ENCODE data around the gene RANBP3.

The RANBP3 gene

DNA sequence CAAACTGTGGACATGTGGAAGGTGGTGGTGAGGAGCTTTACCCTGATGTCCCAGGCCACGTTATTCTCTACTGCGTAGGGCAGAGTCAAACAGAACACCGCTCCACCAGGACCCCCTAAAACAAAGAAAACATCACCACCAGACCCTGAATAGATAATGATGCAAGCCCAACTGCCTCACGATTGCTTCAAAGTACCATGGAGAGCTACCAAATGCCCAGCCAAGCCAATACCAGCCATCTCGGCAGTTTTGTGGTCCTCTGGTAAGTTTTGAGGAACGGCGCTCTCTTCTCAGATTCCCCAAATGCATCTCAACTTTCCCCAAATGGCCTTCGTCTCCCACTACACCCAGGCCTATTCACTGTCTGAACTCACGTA is 5.6 kb downstream of the RANBP3 start (continued):
- no peak for TF ChIP-seq ZNF292 (tag by site-specific recombination; IDR thresholded peaks at IDR 0.05; ENCODE audit: borderline replicate concordance, low read depth)

DNA sequence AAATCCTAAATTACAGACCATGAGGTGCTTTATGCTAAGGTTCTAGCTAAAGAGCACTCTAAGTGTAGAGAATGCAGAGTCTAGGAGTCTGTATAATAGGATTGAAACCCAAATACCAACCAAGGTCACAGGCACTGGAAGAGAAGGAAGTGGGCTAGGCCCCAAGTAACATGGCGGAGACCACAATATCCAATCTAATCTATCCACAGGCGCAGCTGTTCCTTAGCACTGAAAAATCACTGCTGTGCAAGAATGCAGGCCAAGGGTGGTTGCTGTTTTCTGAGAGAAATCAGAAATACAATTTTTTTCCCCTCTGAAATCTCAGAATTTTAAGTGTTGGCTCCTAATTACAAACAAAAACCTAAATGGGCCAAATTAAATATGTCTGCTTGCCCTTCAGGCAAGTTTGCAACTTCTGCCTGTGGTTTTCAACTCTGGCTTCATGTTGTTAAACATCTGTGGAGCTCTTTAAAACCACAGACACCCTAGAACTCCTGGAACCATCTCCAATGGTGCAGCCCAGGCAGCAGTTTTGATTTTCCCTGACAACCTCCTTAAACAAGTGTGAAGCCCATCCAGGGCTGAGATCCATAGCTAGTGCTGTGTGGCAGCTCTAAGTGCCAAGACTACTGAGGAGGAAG is 6.1 kb downstream of the RANBP3 start:
- TF ChIP-seq ZNF549 (tag by site-specific recombination; IDR thresholded peaks at IDR 0.05) (no peak), IKZF3 (tag by site-specific recombination; IDR thresholded peaks at IDR 0.05) (no peak), ZNF184 (tag by site-specific recombination; IDR thresholded peaks at IDR 0.05) (no peak), ZNF76 (tag by site-specific recombination; IDR thresholded peaks at IDR 0.05; ENCODE audit: borderline replicate concordance, low read depth) (no peak), ZNF214 (tag by site-specific recombination; IDR thresholded peaks at IDR 0.05; ENCODE audit: borderline replicate concordance) (no peak), ZNF843 (tag by site-specific recombination; IDR thresholded peaks at IDR 0.05) (no peak), ZFP37 (tag by site-specific recombination; IDR thresholded peaks at IDR 0.05) (no peak), GLI2 (tag by site-specific recombination; IDR thresholded peaks at IDR 0.05; ENCODE audit: borderline replicate concordance, low read depth) (no peak), MEIS1 (CRISPR knock-in tag; IDR thresholded peaks at IDR 0.05; ENCODE audit: borderline replicate concordance) (no peak), ZBTB48 (tag by site-specific recombination; IDR thresholded peaks at IDR 0.05) (no peak), ZNF555 (tag by site-specific recombination; conservative IDR thresholded peaks at IDR 0.05) (no peak), GLIS2 (tag by site-specific recombination; IDR thresholded peaks at IDR 0.05) (no peak), ZNF610 (tag by site-specific recombination; IDR thresholded peaks at IDR 0.05; ENCODE audit: borderline replicate concordance) (no peak), ZNF660 (tag by site-specific recombination; IDR thresholded peaks at IDR 0.05) (no peak), ZBTB8A (tag by site-specific recombination; IDR thresholded peaks at IDR 0.05) (no peak), GLIS1 (tag by site-specific recombination; IDR thresholded peaks at IDR 0.05) (no peak)
- TF ChIP-seq, protein P1, sequence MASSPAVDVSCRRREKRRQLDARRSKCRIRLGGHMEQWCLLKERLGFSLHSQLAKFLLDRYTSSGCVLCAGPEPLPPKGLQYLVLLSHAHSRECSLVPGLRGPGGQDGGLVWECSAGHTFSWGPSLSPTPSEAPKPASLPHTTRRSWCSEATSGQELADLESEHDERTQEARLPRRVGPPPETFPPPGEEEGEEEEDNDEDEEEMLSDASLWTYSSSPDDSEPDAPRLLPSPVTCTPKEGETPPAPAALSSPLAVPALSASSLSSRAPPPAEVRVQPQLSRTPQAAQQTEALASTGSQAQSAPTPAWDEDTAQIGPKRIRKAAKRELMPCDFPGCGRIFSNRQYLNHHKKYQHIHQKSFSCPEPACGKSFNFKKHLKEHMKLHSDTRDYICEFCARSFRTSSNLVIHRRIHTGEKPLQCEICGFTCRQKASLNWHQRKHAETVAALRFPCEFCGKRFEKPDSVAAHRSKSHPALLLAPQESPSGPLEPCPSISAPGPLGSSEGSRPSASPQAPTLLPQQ (tag by site-specific recombination; IDR thresholded peaks at IDR 0.05) = no peak
- TF ChIP-seq, protein P2, sequence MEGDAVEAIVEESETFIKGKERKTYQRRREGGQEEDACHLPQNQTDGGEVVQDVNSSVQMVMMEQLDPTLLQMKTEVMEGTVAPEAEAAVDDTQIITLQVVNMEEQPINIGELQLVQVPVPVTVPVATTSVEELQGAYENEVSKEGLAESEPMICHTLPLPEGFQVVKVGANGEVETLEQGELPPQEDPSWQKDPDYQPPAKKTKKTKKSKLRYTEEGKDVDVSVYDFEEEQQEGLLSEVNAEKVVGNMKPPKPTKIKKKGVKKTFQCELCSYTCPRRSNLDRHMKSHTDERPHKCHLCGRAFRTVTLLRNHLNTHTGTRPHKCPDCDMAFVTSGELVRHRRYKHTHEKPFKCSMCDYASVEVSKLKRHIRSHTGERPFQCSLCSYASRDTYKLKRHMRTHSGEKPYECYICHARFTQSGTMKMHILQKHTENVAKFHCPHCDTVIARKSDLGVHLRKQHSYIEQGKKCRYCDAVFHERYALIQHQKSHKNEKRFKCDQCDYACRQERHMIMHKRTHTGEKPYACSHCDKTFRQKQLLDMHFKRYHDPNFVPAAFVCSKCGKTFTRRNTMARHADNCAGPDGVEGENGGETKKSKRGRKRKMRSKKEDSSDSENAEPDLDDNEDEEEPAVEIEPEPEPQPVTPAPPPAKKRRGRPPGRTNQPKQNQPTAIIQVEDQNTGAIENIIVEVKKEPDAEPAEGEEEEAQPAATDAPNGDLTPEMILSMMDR (tag by site-specific recombination; IDR thresholded peaks at IDR 0.05) = no peak
- TF ChIP-seq, protein P3, sequence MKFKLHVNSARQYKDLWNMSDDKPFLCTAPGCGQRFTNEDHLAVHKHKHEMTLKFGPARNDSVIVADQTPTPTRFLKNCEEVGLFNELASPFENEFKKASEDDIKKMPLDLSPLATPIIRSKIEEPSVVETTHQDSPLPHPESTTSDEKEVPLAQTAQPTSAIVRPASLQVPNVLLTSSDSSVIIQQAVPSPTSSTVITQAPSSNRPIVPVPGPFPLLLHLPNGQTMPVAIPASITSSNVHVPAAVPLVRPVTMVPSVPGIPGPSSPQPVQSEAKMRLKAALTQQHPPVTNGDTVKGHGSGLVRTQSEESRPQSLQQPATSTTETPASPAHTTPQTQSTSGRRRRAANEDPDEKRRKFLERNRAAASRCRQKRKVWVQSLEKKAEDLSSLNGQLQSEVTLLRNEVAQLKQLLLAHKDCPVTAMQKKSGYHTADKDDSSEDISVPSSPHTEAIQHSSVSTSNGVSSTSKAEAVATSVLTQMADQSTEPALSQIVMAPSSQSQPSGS (tag by site-specific recombination; IDR thresholded peaks at IDR 0.05; ENCODE audit: low read depth) = no peak
- TF ChIP-seq, protein P4, sequence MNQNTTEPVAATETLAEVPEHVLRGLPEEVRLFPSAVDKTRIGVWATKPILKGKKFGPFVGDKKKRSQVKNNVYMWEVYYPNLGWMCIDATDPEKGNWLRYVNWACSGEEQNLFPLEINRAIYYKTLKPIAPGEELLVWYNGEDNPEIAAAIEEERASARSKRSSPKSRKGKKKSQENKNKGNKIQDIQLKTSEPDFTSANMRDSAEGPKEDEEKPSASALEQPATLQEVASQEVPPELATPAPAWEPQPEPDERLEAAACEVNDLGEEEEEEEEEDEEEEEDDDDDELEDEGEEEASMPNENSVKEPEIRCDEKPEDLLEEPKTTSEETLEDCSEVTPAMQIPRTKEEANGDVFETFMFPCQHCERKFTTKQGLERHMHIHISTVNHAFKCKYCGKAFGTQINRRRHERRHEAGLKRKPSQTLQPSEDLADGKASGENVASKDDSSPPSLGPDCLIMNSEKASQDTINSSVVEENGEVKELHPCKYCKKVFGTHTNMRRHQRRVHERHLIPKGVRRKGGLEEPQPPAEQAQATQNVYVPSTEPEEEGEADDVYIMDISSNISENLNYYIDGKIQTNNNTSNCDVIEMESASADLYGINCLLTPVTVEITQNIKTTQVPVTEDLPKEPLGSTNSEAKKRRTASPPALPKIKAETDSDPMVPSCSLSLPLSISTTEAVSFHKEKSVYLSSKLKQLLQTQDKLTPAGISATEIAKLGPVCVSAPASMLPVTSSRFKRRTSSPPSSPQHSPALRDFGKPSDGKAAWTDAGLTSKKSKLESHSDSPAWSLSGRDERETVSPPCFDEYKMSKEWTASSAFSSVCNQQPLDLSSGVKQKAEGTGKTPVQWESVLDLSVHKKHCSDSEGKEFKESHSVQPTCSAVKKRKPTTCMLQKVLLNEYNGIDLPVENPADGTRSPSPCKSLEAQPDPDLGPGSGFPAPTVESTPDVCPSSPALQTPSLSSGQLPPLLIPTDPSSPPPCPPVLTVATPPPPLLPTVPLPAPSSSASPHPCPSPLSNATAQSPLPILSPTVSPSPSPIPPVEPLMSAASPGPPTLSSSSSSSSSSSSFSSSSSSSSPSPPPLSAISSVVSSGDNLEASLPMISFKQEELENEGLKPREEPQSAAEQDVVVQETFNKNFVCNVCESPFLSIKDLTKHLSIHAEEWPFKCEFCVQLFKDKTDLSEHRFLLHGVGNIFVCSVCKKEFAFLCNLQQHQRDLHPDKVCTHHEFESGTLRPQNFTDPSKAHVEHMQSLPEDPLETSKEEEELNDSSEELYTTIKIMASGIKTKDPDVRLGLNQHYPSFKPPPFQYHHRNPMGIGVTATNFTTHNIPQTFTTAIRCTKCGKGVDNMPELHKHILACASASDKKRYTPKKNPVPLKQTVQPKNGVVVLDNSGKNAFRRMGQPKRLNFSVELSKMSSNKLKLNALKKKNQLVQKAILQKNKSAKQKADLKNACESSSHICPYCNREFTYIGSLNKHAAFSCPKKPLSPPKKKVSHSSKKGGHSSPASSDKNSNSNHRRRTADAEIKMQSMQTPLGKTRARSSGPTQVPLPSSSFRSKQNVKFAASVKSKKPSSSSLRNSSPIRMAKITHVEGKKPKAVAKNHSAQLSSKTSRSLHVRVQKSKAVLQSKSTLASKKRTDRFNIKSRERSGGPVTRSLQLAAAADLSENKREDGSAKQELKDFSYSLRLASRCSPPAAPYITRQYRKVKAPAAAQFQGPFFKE (tag by site-specific recombination; IDR thresholded peaks at IDR 0.05; ENCODE audit: borderline replicate concordance) = no peak
- Histone ChIP-seq H3K36me3 (ENCODE audit: control insufficient read depth in 2 of 2, insufficient read depth in 1 of 2, low read length in 2 of 2) (peaks cover 5 to 54% of the 10 kb centered on the region in 2 experiments; a peak in 2 of 3 replicates), H3K27ac (ENCODE audit: extremely low read depth, low read depth, low read length) (no peak overlapping the region), H3K9me3 (ENCODE audit: control insufficient read depth, insufficient read depth, low read depth, low read length) (no peaks in the 10 kb centered on the region), H3K4me3 (ENCODE audit: low read depth, low read length) (no peak overlapping the region), H3K4me1 (ENCODE audit: control insufficient read depth, insufficient read depth, low read length) (peaks cover 17% of the 10 kb centered on the region)
- ChIA-PET POLR2A (no interaction called here), CTCF (interaction anchor here (0.6 to 7.1 kb wide), 5 partner anchors 16 to 339 kb away, joined by 3 to 63 read pairs (median 7); no protein-coding TSS in a partner anchor)
